Measurements from ENCODE around the gene FSTL1. TPM values are rescaled to one million over a fixed set of nuclear protein-coding genes. Genes with fewer than 3 reads are reported as not detected.

FSTL1 gene
- total RNA-seq, 1 donor from 2014 or later, result 2,574 TPM

DNA sequence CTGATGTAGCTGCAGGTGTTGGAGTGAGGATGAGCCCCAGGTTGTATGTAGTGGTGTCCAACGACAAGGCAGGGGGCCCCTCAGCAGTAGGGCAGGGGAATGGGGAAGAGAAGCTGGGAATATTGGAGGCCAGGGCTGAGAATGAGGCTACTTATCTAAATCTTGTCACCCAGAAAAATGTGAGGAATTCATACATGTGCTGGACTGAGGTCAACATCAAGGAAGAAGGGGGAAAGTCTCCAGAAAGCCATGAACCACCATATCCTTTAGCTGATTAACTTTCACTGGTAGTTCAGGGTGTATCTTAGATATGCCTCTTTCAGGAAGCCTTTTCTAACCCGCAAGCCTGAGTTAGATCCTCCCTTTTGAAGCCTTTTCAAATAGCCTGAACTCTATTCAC is 22.6 kb upstream of the FSTL1 start:
- DNase-seq (ENCODE audit: extremely low spot score, unreplicated experiment), result no peak
- Mint-ChIP-seq H3K4me1 (ENCODE audit: unreplicated experiment) (peaks cover 30% of the 10 kb centered on the region), H3K27ac (ENCODE audit: unreplicated experiment) (no peak overlapping the region), H3K9me3 (ENCODE audit: unreplicated experiment) (peaks cover 8% of the 10 kb centered on the region), H3K4me3 (ENCODE audit: unreplicated experiment) (no peak overlapping the region), H3K27me3 (ENCODE audit: unreplicated experiment) (no peaks in the 10 kb centered on the region), H3K36me3 (ENCODE audit: unreplicated experiment) (no peaks in the 10 kb centered on the region)
- TF ChIP-seq, protein P1, sequence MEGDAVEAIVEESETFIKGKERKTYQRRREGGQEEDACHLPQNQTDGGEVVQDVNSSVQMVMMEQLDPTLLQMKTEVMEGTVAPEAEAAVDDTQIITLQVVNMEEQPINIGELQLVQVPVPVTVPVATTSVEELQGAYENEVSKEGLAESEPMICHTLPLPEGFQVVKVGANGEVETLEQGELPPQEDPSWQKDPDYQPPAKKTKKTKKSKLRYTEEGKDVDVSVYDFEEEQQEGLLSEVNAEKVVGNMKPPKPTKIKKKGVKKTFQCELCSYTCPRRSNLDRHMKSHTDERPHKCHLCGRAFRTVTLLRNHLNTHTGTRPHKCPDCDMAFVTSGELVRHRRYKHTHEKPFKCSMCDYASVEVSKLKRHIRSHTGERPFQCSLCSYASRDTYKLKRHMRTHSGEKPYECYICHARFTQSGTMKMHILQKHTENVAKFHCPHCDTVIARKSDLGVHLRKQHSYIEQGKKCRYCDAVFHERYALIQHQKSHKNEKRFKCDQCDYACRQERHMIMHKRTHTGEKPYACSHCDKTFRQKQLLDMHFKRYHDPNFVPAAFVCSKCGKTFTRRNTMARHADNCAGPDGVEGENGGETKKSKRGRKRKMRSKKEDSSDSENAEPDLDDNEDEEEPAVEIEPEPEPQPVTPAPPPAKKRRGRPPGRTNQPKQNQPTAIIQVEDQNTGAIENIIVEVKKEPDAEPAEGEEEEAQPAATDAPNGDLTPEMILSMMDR (IDR thresholded peaks at IDR 0.05), result no peak

DNA sequence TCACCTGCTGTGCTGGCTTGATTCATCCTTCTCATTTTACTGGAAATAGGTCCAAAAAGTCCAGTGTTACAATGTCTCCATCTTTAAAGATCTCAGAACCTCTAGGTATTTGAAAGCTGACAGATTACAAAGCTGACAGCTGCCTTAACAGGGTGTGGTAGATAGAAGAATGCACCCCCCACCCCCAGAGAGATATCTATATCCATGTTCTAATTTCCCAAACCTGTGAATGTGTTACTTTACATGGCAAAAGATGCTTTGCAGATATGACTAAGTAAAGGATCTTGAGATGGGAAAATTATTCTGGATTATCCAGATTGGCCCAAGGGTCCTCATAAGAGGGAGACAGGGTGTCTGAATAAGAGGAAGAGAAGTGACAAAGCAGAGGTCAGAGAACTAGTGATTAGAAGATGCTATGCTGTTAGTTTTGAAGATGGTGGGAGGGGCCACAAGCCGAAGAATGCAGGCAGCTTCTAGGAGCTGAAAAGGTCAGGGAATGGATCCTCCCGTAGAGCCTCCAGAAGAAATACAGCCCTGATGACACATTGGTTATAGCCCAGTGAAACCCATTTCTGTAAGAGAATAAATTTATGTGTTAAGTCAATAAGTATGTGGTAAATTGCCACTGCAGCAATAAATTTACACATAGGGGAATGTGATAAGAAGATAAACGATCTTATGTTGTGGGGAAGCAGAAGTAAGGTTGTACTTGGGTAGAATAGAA is 21.5 kb upstream of the FSTL1 start:
- Mint-ChIP-seq H3K4me1 (ENCODE audit: unreplicated experiment) (peaks cover 33% of the 10 kb centered on the region), H3K27me3 (ENCODE audit: unreplicated experiment) (no peaks in the 10 kb centered on the region), H3K27ac (ENCODE audit: unreplicated experiment) (no peak overlapping the region), H3K4me3 (ENCODE audit: unreplicated experiment) (no peak overlapping the region), H3K36me3 (ENCODE audit: unreplicated experiment) (no peaks in the 10 kb centered on the region), H3K9me3 (ENCODE audit: unreplicated experiment) (peaks cover 8% of the 10 kb centered on the region)
- DNase-seq (ENCODE audit: extremely low spot score, unreplicated experiment), result no peak
- TF ChIP-seq, protein P1 (IDR thresholded peaks at IDR 0.05), result no peak

GRCh38 chr3:120471643-120472042 is 20.9 kb upstream of the FSTL1 start:
- Mint-ChIP-seq H3K36me3 (ENCODE audit: unreplicated experiment) (no peaks in the 10 kb centered on the region), H3K9me3 (ENCODE audit: unreplicated experiment) (peaks cover 8% of the 10 kb centered on the region), H3K27me3 (ENCODE audit: unreplicated experiment) (no peaks in the 10 kb centered on the region), H3K4me1 (ENCODE audit: unreplicated experiment) (peaks cover 33% of the 10 kb centered on the region), H3K4me3 (ENCODE audit: unreplicated experiment) (no peak overlapping the region), H3K27ac (ENCODE audit: unreplicated experiment) (no peak overlapping the region)
- DNase-seq (ENCODE audit: extremely low spot score, unreplicated experiment), result no peak
- TF ChIP-seq, protein P1 (IDR thresholded peaks at IDR 0.05), result no peak

- no peak for DNase-seq (ENCODE audit: extremely low spot score, unreplicated experiment)
- Mint-ChIP-seq H3K4me1 (ENCODE audit: unreplicated experiment) (peaks cover 33% of the 10 kb centered on the region), H3K4me3 (ENCODE audit: unreplicated experiment) (no peak overlapping the region)
Observed at GRCh38 chr3:120470870-120471269, 20.1 kb upstream of the FSTL1 start.

GRCh38 chr3:120469882-120470301 is 19.1 kb upstream of the FSTL1 start:
- no peak overlapping the region for H3K27ac Mint-ChIP-seq (ENCODE audit: unreplicated experiment)
- peaks cover 32% of the 10 kb centered on the region for H3K4me1 Mint-ChIP-seq (ENCODE audit: unreplicated experiment)
- H3K27me3 Mint-ChIP-seq (ENCODE audit: unreplicated experiment), result no peaks in the 10 kb centered on the region
- H3K4me3 Mint-ChIP-seq (ENCODE audit: unreplicated experiment), result no peak overlapping the region
- H3K9me3 Mint-ChIP-seq (ENCODE audit: unreplicated experiment), result peaks cover 8% of the 10 kb centered on the region
- TF ChIP-seq, protein P1 (IDR thresholded peaks at IDR 0.05), result no peak
- H3K36me3 Mint-ChIP-seq (ENCODE audit: unreplicated experiment), result no peaks in the 10 kb centered on the region
- DNase-seq (ENCODE audit: extremely low spot score, unreplicated experiment), result no peak

More at GRCh38 chr3:120470870-120471269, 20.1 kb upstream of the FSTL1 start:
- H3K9me3 Mint-ChIP-seq (ENCODE audit: unreplicated experiment), result peaks cover 8% of the 10 kb centered on the region
- no peaks in the 10 kb centered on the region for H3K27me3 Mint-ChIP-seq (ENCODE audit: unreplicated experiment)
- peak overlapping the region; percentile 64 for H3K27ac Mint-ChIP-seq (ENCODE audit: unreplicated experiment)
- TF ChIP-seq, protein P1 (IDR thresholded peaks at IDR 0.05), result no peak
- no peaks in the 10 kb centered on the region for H3K36me3 Mint-ChIP-seq (ENCODE audit: unreplicated experiment)
